ENCODE results near the gene PEAR1. TPM values are rescaled to one million over a fixed set of nuclear protein-coding genes. Genes with fewer than 3 reads are reported as not detected.

The PEAR1 gene
- polyA plus RNA-seq, 1 of the 3 experiments (the other 2 are of a cell fraction), result 1.2 TPM

DNA sequence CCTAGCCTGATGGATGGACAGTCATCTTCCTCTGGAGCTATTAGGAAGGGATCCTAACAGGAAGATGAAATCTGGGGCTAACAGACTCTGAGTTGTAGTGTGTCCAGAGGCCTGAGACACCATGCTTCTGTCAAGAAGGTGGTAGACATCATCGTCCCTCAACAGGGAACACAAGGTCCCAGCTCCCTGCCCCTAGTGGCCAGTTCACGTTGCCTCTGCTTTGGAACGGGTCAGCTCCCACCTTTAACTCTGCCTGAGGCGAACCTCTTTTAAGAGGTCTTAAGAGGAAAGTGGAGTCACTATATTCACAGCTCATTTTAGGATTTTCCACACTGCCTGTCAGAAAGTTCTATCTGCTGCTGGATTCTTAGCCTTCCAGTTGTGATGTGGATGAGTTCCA, 55.2 kb downstream of the PEAR1 start:
- Histone ChIP-seq H3K4me1 (ENCODE audit: control insufficient read depth in 1 of 2, insufficient read depth in 2 of 2, low read depth in 1 of 2, low read length in 1 of 2) (no peaks in the 10 kb centered on the region), H2AFZ (ENCODE audit: low read depth) (no peak overlapping the region), H3K79me2 (ENCODE audit: insufficient read depth) (no peaks in the 10 kb centered on the region), H3K9me2 (no peaks in the 10 kb centered on the region), H3K9ac (no peak overlapping the region), H3F3A (replicated peaks; ENCODE audit: insufficient read depth) (no peaks in the 10 kb centered on the region), H3K36me3 (replicated peaks in 1 of 2; ENCODE audit: control insufficient read depth in 1 of 2, insufficient read depth in 2 of 2, low read length in 1 of 2) (peaks cover 39 to 85% of the 10 kb centered on the region in 2 experiments), H3K27me3 (ENCODE audit: insufficient read depth) (no peaks in the 10 kb centered on the region), H3K27ac (ENCODE audit: low read depth in 2 of 2, low read length in 1 of 2) (no peak overlapping the region), H3K4me3 (ENCODE audit: low read depth in 2 of 2, low read length in 1 of 2) (no peak overlapping the region), H3K9me3 (no peaks in the 10 kb centered on the region), H4K20me1 (ENCODE audit: insufficient read depth) (no peaks in the 10 kb centered on the region), H3K4me2 (no peak overlapping the region)
- TF ChIP-seq YY1 (IDR thresholded peaks at IDR 0.05; ENCODE audit: low read depth) (no peak), RCOR1 (IDR thresholded peaks at IDR 0.05; ENCODE audit: low read length) (no peak), CTCF (IDR thresholded peaks at IDR 0.05) (peak; percentile 34; the same call in 1 of the 2 replicates), ZBTB33 (IDR thresholded peaks at IDR 0.05; ENCODE audit: borderline replicate concordance, low read depth) (no peak)
- DNase-seq, result no peak
- ChIA-PET CTCF (interaction anchor here (0.8 to 6.0 kb wide), 5 partner anchors 11 to 59 kb away, joined by 3 to 26 read pairs (median 3); no protein-coding TSS in a partner anchor), POLR2A (no interaction called here)
- 90% methylated on average over 4 of the region's 4 CpGs for WGBS (ENCODE audit: low lambda C conversion rate)

DNA sequence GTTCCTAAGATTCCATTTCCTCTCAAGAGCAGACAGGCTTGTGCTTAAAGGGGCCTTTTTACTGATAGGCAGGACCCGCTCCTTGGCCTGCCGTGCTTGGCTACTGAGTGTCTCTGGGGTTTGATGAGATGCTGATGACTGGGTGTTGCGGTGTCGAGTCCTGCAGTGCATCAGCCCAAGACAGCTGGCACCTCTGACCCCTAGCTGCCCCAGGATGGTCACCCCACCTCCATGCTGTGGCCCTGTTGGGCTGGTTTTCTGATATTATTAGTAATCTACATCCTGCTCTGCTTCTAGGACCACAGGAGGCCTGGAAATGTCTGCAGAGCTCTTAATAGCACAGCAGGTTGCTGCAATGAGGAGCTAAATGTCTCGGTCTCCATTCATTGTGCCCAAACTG, 55.6 kb downstream of the PEAR1 start:
- Histone ChIP-seq H3K9ac (no peak overlapping the region), H3K9me3 (no peaks in the 10 kb centered on the region), H4K20me1 (ENCODE audit: insufficient read depth) (no peaks in the 10 kb centered on the region), H3K4me1 (ENCODE audit: control insufficient read depth in 1 of 2, insufficient read depth in 2 of 2, low read depth in 1 of 2, low read length in 1 of 2) (no peaks in the 10 kb centered on the region), H3K4me2 (no peak overlapping the region), H3K79me2 (ENCODE audit: insufficient read depth) (no peaks in the 10 kb centered on the region), H3K9me2 (no peaks in the 10 kb centered on the region), H2AFZ (ENCODE audit: low read depth) (no peak overlapping the region), H3K4me3 (ENCODE audit: low read depth in 2 of 2, low read length in 1 of 2) (no peak overlapping the region), H3F3A (replicated peaks; ENCODE audit: insufficient read depth) (no peaks in the 10 kb centered on the region), H3K27me3 (ENCODE audit: insufficient read depth) (no peaks in the 10 kb centered on the region), H3K27ac (ENCODE audit: low read depth in 2 of 2, low read length in 1 of 2) (no peak overlapping the region), H3K36me3 (replicated peaks in 1 of 2; ENCODE audit: control insufficient read depth in 1 of 2, insufficient read depth in 2 of 2, low read length in 1 of 2) (peaks cover 43 to 82% of the 10 kb centered on the region in 2 experiments)
- POLR2A ChIA-PET, result no interaction called here
- DNase-seq, result no peak
- WGBS (ENCODE audit: low lambda C conversion rate), result 98% methylated on average over 5 of the region's 5 CpGs
- CTCF ChIA-PET, result interaction anchor here (0.8 to 6.0 kb wide), 6 partner anchors 11 to 223 kb away, joined by 3 to 26 read pairs (median 3); no protein-coding TSS in a partner anchor
- TF ChIP-seq NRF1 (IDR thresholded peaks at IDR 0.05; ENCODE audit: low read depth, low read length), result no peak
- TF ChIP-seq RXRA (IDR thresholded peaks at IDR 0.05; ENCODE audit: borderline replicate concordance, low read depth), result no peak
- TF ChIP-seq, protein P1, sequence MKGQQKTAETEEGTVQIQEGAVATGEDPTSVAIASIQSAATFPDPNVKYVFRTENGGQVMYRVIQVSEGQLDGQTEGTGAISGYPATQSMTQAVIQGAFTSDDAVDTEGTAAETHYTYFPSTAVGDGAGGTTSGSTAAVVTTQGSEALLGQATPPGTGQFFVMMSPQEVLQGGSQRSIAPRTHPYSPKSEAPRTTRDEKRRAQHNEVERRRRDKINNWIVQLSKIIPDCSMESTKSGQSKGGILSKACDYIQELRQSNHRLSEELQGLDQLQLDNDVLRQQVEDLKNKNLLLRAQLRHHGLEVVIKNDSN (IDR thresholded peaks at IDR 0.05; ENCODE audit: borderline replicate concordance, low read depth), result no peak
- TF ChIP-seq ZBTB33 (IDR thresholded peaks at IDR 0.05; ENCODE audit: borderline replicate concordance, low read depth), result no peak
- no peak for TF ChIP-seq CHD2 (IDR thresholded peaks at IDR 0.05; ENCODE audit: low read length, partially characterized antibody)
- TF ChIP-seq RAD21 (IDR thresholded peaks at IDR 0.05; ENCODE audit: low read length), result no peak
- TF ChIP-seq FOSL2 (IDR thresholded peaks at IDR 0.05; ENCODE audit: borderline replicate concordance, low read depth), result no peak
- TF ChIP-seq SIN3A (IDR thresholded peaks at IDR 0.05; ENCODE audit: borderline replicate concordance, low read depth, low read length), result no peak
- TF ChIP-seq, protein P2, sequence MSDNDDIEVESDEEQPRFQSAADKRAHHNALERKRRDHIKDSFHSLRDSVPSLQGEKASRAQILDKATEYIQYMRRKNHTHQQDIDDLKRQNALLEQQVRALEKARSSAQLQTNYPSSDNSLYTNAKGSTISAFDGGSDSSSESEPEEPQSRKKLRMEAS (IDR thresholded peaks at IDR 0.05; ENCODE audit: low read depth), result no peak
- no peak for TF ChIP-seq TAF1 (IDR thresholded peaks at IDR 0.05; ENCODE audit: borderline replicate concordance, low read depth, low read length)
- no peak for TF ChIP-seq YY1 (IDR thresholded peaks at IDR 0.05; ENCODE audit: low read depth)
- no peak for TF ChIP-seq MXI1 (IDR thresholded peaks at IDR 0.05; ENCODE audit: low read depth, low read length)
- no peak for TF ChIP-seq TCF12 (IDR thresholded peaks at IDR 0.05)
- TF ChIP-seq, protein P3, sequence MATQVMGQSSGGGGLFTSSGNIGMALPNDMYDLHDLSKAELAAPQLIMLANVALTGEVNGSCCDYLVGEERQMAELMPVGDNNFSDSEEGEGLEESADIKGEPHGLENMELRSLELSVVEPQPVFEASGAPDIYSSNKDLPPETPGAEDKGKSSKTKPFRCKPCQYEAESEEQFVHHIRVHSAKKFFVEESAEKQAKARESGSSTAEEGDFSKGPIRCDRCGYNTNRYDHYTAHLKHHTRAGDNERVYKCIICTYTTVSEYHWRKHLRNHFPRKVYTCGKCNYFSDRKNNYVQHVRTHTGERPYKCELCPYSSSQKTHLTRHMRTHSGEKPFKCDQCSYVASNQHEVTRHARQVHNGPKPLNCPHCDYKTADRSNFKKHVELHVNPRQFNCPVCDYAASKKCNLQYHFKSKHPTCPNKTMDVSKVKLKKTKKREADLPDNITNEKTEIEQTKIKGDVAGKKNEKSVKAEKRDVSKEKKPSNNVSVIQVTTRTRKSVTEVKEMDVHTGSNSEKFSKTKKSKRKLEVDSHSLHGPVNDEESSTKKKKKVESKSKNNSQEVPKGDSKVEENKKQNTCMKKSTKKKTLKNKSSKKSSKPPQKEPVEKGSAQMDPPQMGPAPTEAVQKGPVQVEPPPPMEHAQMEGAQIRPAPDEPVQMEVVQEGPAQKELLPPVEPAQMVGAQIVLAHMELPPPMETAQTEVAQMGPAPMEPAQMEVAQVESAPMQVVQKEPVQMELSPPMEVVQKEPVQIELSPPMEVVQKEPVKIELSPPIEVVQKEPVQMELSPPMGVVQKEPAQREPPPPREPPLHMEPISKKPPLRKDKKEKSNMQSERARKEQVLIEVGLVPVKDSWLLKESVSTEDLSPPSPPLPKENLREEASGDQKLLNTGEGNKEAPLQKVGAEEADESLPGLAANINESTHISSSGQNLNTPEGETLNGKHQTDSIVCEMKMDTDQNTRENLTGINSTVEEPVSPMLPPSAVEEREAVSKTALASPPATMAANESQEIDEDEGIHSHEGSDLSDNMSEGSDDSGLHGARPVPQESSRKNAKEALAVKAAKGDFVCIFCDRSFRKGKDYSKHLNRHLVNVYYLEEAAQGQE (IDR thresholded peaks at IDR 0.05; ENCODE audit: low read depth, low read length), result no peak
- TF ChIP-seq MEF2A (IDR thresholded peaks at IDR 0.05; ENCODE audit: borderline replicate concordance, low read depth), result no peak
